Left ventricle myocardium inferior (tissue), 1 donor: Measurements from ENCODE around the gene APBB1. TPM values are rescaled to one million over a fixed set of nuclear protein-coding genes. Genes with fewer than 3 reads are reported as not detected.

Experiments used
- DNase-seq: peaks from one replicate; pipeline ENCODE4 v3.0.0-alpha.2; 2020
- H3K27ac ChIP-seq: fragments of 200-600 bp; replicated peaks from 2 replicates; pipeline ENCODE4 v1.8.0; 2021
- H3K27me3 ChIP-seq: fragments of 200-600 bp; 2 replicates; pipeline ENCODE4 v1.8.0; 2021; ENCODE audit warnings: low read depth
- H3K36me3 ChIP-seq: fragments of 200-600 bp; 2 replicates; pipeline ENCODE4 v1.8.0; 2021
- H3K4me1 ChIP-seq: fragments of 200-600 bp; 2 replicates; pipeline ENCODE4 v1.8.0; 2021
- H3K4me3 ChIP-seq: fragments of 200-600 bp; 2 replicates; pipeline ENCODE4 v1.8.0; 2021; ENCODE audit warnings: mild to moderate bottlenecking, moderate library complexity
- H3K9me3 ChIP-seq: fragments of 200-600 bp; replicated peaks from 2 replicates; pipeline ENCODE4 v1.8.0; 2021
- intact Hi-C: fragments of 100-400 bp; cut with micrococcal nuclease; formaldehyde crosslinking; loops from one replicate; pipeline ENCODE4 v1.11.0; 2022
- total RNA-seq: library from RNA; stranded (reverse); fragmentation: NEBNext Ultra II Directional; extraction: Animal tissue kit (Norgen Biotek cat#: 25700); gene quantifications from one replicate; pipeline ENCODE4 v1.2.1, GENCODE V29; 2021
- TF ChIP-seq, protein P1 (sequence below): fragments of 200-600 bp; IDR thresholded peaks from 2 replicates; pipeline ENCODE4 v1.8.0; 2021; ENCODE audit warnings: antibody characterized with exemption, mild to moderate bottlenecking, borderline replicate concordance
- donor health status: DM: no; HTN: yes; CAD: no; lungs with severe emphysema.

Gene APBB1
- total RNA-seq, 1 donor from 2014 or later: 75.5 TPM

GRCh38 chr11:6433998-6434660 is 15.2 kb upstream of the APBB1 start:
- Histone ChIP-seq H3K36me3 (no peaks in the 10 kb centered on the region), H3K4me1 (no peaks in the 10 kb centered on the region), H3K27me3 (no peaks in the 10 kb centered on the region), H3K27ac (no peak overlapping the region), H3K9me3 (no peaks in the 10 kb centered on the region), H3K4me3 (no peak overlapping the region)
- intact Hi-C loops: no loop called here
- no peak for DNase-seq
- TF ChIP-seq, protein P1, sequence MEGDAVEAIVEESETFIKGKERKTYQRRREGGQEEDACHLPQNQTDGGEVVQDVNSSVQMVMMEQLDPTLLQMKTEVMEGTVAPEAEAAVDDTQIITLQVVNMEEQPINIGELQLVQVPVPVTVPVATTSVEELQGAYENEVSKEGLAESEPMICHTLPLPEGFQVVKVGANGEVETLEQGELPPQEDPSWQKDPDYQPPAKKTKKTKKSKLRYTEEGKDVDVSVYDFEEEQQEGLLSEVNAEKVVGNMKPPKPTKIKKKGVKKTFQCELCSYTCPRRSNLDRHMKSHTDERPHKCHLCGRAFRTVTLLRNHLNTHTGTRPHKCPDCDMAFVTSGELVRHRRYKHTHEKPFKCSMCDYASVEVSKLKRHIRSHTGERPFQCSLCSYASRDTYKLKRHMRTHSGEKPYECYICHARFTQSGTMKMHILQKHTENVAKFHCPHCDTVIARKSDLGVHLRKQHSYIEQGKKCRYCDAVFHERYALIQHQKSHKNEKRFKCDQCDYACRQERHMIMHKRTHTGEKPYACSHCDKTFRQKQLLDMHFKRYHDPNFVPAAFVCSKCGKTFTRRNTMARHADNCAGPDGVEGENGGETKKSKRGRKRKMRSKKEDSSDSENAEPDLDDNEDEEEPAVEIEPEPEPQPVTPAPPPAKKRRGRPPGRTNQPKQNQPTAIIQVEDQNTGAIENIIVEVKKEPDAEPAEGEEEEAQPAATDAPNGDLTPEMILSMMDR: no peak

DNA sequence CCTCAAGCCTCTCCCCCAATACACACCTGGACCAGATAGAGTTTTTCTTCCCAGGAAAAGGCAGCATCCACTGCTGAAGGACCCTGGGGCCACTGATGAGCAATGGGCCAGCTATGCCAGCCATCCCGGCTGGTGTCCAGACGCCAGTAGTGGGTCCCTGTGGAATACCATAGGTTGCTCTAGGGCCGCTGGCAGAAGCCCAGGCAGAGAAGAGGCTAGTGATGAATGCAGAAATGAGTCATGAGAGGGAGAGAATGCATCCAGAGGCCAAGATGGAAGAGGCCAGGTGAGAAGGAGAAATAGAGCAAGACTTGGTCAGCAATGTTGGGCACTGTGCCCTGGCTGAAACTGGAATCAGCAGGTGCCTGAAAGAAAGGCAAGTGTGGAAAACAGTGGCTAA is 13.0 kb upstream of the APBB1 start:
- H3K27ac ChIP-seq: no peak overlapping the region
- no peaks in the 10 kb centered on the region for H3K27me3 ChIP-seq
- no peak for DNase-seq

GRCh38 chr11:6427516-6427915 is 8.6 kb upstream of the APBB1 start:
- H3K4me1 ChIP-seq: no peaks in the 10 kb centered on the region
- no peaks in the 10 kb centered on the region for H3K9me3 ChIP-seq
- no peaks in the 10 kb centered on the region for H3K36me3 ChIP-seq
- H3K4me3 ChIP-seq: no peak overlapping the region
- intact Hi-C loops: no loop called here
- no peaks in the 10 kb centered on the region for H3K27me3 ChIP-seq
- no peak for DNase-seq
- no peak overlapping the region for H3K27ac ChIP-seq
- TF ChIP-seq, protein P1: no peak

More for the DNA sequence above, 13.0 kb upstream of the APBB1 start:
- intact Hi-C loops: no loop called here
- H3K9me3 ChIP-seq: no peaks in the 10 kb centered on the region
- TF ChIP-seq, protein P1: no peak
- no peak overlapping the region for H3K4me3 ChIP-seq
- no peaks in the 10 kb centered on the region for H3K36me3 ChIP-seq
- H3K4me1 ChIP-seq: no peaks in the 10 kb centered on the region

DNA sequence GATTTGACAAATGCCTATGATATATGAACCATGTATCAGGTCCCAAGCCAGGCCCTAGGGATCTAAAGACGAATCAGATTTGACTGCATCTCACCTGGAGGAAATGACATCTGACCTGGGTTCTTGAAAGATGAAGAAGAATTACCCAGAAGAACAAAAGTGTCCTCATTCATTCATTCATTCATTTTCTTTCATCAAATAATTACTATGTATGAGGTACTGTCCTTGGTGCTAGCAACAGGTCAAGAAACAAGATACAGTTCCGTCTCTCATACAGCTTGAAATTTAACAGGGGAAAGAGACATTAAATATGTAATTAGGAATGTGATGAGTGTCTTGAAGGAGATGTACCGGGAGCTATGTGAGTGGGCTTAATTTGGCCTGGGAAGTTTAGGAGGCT is 1.8 kb upstream of the APBB1 start:
- Histone ChIP-seq H3K36me3 (no peaks in the 10 kb centered on the region), H3K27ac (no peak overlapping the region), H3K27me3 (no peaks in the 10 kb centered on the region), H3K4me3 (no peak overlapping the region), H3K9me3 (no peaks in the 10 kb centered on the region), H3K4me1 (peaks cover 36% of the 10 kb centered on the region)
- TF ChIP-seq, protein P1: no peak
- intact Hi-C loops: no loop called here
- no peak for DNase-seq

- Histone ChIP-seq H3K36me3 (no peaks in the 10 kb centered on the region), H3K4me3 (peak overlapping the region; percentile 97), H3K27ac (peak overlapping the region; percentile 97), H3K27me3 (no peaks in the 10 kb centered on the region), H3K9me3 (no peaks in the 10 kb centered on the region), H3K4me1 (peaks cover 48% of the 10 kb centered on the region)
- intact Hi-C loops: no loop called here
- TF ChIP-seq, protein P1: no peak
- DNase-seq: peak; percentile 33
These were observed 311 bp downstream of the APBB1 start for GRCh38 chr11:6418557-6419008.
